ENCODE measurements around the gene PDCD2L. TPM values are rescaled to one million over a fixed set of nuclear protein-coding genes. Genes with fewer than 3 reads are reported as not detected.

PDCD2L gene
- total RNA-seq, 1 experiment from 2014 or later = 33.2 TPM

DNA sequence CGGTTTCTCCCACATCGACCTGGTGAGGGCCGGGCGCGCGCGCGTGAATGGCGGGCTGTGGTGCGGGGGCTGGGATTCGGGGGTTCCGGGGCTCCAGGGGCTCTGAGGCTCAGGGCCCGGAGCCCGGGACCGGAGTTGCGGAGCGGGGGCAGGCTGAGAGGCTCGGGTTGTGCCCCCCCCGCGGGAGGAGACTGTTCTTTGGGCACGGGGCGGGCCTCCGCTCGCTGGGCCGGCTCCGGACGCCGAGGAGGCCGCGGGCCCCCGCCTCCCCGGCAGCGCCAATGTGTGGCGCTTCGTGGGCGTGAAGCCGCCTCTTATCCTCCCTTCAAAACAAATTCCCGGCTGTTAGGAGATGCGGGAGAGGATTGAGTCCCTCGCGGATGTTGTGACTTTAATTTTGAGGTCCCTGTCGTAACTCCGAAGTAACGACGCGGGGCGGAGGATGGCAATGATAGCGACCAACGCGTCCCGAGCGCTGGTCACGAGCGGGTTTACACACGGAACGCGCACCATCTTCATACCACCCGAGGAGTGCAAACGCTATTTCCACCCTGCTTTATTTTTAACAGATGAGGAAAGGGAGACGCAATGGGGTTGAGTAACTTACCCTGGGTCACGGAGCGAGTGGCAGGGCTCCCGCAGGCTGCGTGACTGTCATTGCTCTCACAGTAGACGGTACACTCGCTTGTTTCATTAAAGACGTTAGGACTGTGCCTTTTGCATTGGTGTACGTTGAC, 24.5 kb downstream of the PDCD2L start:
- Mint-ChIP-seq H3K4me3 (ENCODE audit: unreplicated experiment) (peak overlapping the region; percentile 97), H3K27me3 (ENCODE audit: insufficient read depth, unreplicated experiment) (no peaks in the 10 kb centered on the region), H3K9me3 (ENCODE audit: unreplicated experiment) (no peaks in the 10 kb centered on the region), H3K27ac (ENCODE audit: unreplicated experiment) (peak overlapping the region; percentile 86), H3K4me1 (ENCODE audit: low read depth, unreplicated experiment) (peaks cover 13% of the 10 kb centered on the region), H3K36me3 (ENCODE audit: insufficient read depth, unreplicated experiment) (peaks cover 47% of the 10 kb centered on the region)
- TF ChIP-seq, protein P1, sequence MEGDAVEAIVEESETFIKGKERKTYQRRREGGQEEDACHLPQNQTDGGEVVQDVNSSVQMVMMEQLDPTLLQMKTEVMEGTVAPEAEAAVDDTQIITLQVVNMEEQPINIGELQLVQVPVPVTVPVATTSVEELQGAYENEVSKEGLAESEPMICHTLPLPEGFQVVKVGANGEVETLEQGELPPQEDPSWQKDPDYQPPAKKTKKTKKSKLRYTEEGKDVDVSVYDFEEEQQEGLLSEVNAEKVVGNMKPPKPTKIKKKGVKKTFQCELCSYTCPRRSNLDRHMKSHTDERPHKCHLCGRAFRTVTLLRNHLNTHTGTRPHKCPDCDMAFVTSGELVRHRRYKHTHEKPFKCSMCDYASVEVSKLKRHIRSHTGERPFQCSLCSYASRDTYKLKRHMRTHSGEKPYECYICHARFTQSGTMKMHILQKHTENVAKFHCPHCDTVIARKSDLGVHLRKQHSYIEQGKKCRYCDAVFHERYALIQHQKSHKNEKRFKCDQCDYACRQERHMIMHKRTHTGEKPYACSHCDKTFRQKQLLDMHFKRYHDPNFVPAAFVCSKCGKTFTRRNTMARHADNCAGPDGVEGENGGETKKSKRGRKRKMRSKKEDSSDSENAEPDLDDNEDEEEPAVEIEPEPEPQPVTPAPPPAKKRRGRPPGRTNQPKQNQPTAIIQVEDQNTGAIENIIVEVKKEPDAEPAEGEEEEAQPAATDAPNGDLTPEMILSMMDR (IDR thresholded peaks at IDR 0.05; ENCODE audit: insufficient read depth in 1 of 2, low read depth in 1 of 2, low read length in 1 of 2, severe bottlenecking in 1 of 2, unreplicated experiment in 1 of 2) = no peak
- BruUV-seq (replicated peaks) = no TSS peak
- POLR2A ChIA-PET = interaction anchor here (0.6 to 0.9 kb wide), 3 partner anchors 15 to 1413 kb away, joined by 3 read pairs; no protein-coding TSS in a partner anchor
- Histone ChIP-seq H3K4me3 (ENCODE audit: low read depth, low read length) (peak overlapping the region; percentile 82), H3K4me1 (peaks cover 13% of the 10 kb centered on the region), H3K27me3 (replicated peaks; ENCODE audit: control insufficient read depth, insufficient read depth, low read length) (no peaks in the 10 kb centered on the region), H3K36me3 (ENCODE audit: control insufficient read depth, insufficient read depth, low read length) (no peaks in the 10 kb centered on the region), H3K9me3 (no peaks in the 10 kb centered on the region)
- DNase-seq = peak in 1 of 2 experiments; percentile 47
- intact Hi-C loops (cut with micrococcal nuclease; ENCODE audit: unreplicated experiment) = loop anchor here (1.0 kb wide), 1 partner anchor 187 kb away; no protein-coding TSS in a partner anchor
- CTCF ChIA-PET = interaction anchor here (0.8 kb wide), 1 partner anchor 318 kb away, joined by 3 read pairs; no protein-coding TSS in a partner anchor

DNA sequence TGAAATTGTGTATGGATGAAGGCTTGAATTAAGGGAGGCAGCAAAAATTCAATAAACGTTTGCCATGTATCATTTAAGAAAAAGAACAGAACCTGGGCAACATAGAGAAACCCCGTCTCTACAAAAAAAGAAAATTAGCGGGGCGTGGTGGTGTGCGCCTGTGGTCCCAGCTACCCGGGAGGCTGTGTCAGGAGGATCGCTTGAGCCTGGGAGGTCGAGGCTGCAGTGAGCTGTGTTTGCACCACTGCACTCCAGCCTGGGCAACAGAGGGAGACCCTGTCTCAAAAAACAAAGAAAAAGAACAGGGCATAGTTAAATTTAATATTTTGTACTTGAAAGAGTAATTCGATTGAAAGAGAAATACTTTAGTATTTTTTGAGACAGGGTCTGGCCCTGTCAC, 25.4 kb downstream of the PDCD2L start:
- CTCF ChIA-PET = interaction anchor here (1.1 kb wide), 1 partner anchor 70 kb away, joined by 3 read pairs; no protein-coding TSS in a partner anchor
- POLR2A ChIA-PET = no interaction called here
- Mint-ChIP-seq H3K9me3 (ENCODE audit: unreplicated experiment) (no peaks in the 10 kb centered on the region), H3K27me3 (ENCODE audit: insufficient read depth, unreplicated experiment) (no peaks in the 10 kb centered on the region), H3K4me1 (ENCODE audit: low read depth, unreplicated experiment) (peaks cover 13% of the 10 kb centered on the region), H3K4me3 (ENCODE audit: unreplicated experiment) (peak overlapping the region; percentile 97), H3K36me3 (ENCODE audit: insufficient read depth, unreplicated experiment) (peaks cover 49% of the 10 kb centered on the region), H3K27ac (ENCODE audit: unreplicated experiment) (peak overlapping the region; percentile 86)
- intact Hi-C loops (cut with micrococcal nuclease; ENCODE audit: unreplicated experiment) = no loop called here
- Histone ChIP-seq H3K4me3 (ENCODE audit: low read depth, low read length) (peak overlapping the region; percentile 82), H3K4me1 (peaks cover 13% of the 10 kb centered on the region), H3K27me3 (replicated peaks; ENCODE audit: control insufficient read depth, insufficient read depth, low read length) (no peaks in the 10 kb centered on the region), H3K9me3 (no peaks in the 10 kb centered on the region), H3K36me3 (ENCODE audit: control insufficient read depth, insufficient read depth, low read length) (no peaks in the 10 kb centered on the region; the same call in 1 of the 2 replicates)
- TF ChIP-seq, protein P1 (IDR thresholded peaks at IDR 0.05; ENCODE audit: insufficient read depth in 1 of 2, low read depth in 1 of 2, low read length in 1 of 2, severe bottlenecking in 1 of 2, unreplicated experiment in 1 of 2) = no peak
- DNase-seq = no peak
- no TSS peak for BruUV-seq (replicated peaks)

DNA sequence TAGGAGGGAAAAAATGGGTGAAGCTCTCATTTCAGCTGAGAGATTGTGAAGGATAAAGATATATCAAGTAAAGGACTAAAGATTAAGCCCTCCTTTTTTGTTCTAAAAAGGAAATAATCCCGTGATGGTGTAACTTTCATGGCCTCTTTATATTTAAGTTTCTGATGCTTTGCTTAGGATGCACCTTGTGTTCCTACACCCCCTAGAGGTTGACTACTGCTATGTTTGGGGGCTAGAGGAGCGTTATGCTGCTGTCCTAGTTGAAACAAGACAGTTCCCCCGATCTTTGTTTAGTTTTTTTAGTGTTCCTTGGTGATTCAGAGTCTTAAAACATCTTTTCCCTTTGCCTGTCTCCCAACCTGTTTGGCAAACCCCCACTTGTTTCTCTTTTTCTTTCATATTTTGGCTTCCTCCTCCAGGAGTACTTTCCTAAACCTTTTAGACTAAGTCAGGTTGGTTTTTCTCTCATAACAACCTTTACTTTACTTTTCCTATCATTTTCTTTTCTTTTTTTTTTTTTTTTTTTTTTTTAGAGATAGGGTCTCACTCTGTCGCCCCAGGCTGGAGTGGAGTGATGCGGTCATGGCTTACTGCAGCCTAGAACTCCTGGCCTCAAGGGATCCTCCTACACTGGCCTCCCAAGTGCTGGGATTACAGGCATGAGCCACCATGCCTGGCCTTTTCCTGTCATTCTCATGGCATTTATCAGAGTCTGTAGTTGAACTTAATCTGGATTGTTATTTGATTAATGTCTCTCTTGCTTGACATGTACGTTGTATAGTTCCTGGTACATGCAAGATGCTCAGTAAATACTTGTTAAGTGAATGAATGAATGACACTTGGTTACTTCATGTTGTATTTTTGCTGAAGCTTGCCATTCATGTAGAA, 26.8 kb downstream of the PDCD2L start:
- no TSS peak for BruUV-seq (replicated peaks)
- peaks cover 13% of the 10 kb centered on the region for H3K4me1 Mint-ChIP-seq (ENCODE audit: low read depth, unreplicated experiment)
- H3K27me3 Mint-ChIP-seq (ENCODE audit: insufficient read depth, unreplicated experiment) = no peaks in the 10 kb centered on the region
- H3K27ac Mint-ChIP-seq (ENCODE audit: unreplicated experiment) = peak overlapping the region; percentile 53
- ChIA-PET POLR2A (no interaction called here), CTCF (interaction anchor here (0.7 to 1.1 kb wide), 2 partner anchors 45 to 71 kb away, joined by 3 to 4 read pairs; no protein-coding TSS in a partner anchor)
- Histone ChIP-seq H3K36me3 (ENCODE audit: control insufficient read depth, insufficient read depth, low read length) (peaks cover 2% of the 10 kb centered on the region), H3K4me1 (peaks cover 13% of the 10 kb centered on the region), H3K4me3 (ENCODE audit: low read depth, low read length) (no peak overlapping the region), H3K9me3 (no peaks in the 10 kb centered on the region), H3K27me3 (replicated peaks; ENCODE audit: control insufficient read depth, insufficient read depth, low read length) (no peaks in the 10 kb centered on the region)
- H3K36me3 Mint-ChIP-seq (ENCODE audit: insufficient read depth, unreplicated experiment) = peaks cover 57% of the 10 kb centered on the region
- intact Hi-C loops (cut with micrococcal nuclease; ENCODE audit: unreplicated experiment) = no loop called here
- H3K9me3 Mint-ChIP-seq (ENCODE audit: unreplicated experiment) = no peaks in the 10 kb centered on the region
- DNase-seq = peak; percentile 43 to 49
- TF ChIP-seq, protein P1 (IDR thresholded peaks at IDR 0.05; ENCODE audit: insufficient read depth in 1 of 2, low read depth in 1 of 2, low read length in 1 of 2, severe bottlenecking in 1 of 2, unreplicated experiment in 1 of 2) = peak; percentile 36 to 76
- H3K4me3 Mint-ChIP-seq (ENCODE audit: unreplicated experiment) = peak overlapping the region; percentile 38
